GM21786 (cell line): ENCODE data around the gene CHTOP.

ENCODE experiments used
- ATAC-seq: cut with Tn5 transposase; IDR thresholded peaks from one replicate; pipeline ENCODE4 v1.9.1; 2021; ENCODE audit not compliant: unreplicated experiment

CHTOP gene

DNA sequence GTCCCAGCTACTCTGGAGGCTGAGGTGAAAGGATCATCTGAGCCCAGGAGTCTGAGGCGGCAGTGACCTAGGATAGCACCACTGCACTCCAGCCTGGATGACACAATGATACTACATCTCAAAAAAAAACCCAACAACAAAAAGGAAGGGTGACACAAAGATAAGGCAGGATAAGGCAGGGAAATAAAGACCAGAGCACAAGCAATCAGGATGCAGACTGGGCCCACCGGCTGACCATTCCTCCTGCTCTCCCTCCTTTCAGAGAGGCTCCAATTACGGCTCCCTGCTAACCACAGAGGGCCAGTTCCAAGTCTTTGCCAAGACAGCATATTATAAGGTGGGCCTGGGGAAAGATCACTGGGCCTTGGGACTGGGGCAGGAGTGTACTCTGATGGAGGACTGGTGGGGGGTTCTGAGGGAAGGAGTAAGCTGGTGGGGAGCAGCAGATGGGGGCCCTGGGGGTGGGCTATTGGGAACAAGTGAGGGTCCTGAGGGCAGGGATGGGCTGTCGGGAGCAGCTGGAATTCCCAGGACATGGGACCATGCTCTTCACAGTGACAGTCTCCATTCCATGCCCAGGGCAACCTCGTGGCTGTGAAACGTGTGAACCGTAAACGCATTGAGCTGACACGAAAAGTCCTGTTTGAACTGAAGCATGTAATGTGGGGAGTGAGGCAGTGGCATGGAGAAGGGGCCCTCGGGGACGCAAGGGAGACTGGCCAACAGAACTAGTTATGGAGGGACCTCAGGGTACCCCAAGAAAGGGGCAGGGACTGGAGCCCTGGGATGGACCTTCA lies 51.9 kb downstream of the CHTOP start:
- ATAC-seq: no peak

DNA sequence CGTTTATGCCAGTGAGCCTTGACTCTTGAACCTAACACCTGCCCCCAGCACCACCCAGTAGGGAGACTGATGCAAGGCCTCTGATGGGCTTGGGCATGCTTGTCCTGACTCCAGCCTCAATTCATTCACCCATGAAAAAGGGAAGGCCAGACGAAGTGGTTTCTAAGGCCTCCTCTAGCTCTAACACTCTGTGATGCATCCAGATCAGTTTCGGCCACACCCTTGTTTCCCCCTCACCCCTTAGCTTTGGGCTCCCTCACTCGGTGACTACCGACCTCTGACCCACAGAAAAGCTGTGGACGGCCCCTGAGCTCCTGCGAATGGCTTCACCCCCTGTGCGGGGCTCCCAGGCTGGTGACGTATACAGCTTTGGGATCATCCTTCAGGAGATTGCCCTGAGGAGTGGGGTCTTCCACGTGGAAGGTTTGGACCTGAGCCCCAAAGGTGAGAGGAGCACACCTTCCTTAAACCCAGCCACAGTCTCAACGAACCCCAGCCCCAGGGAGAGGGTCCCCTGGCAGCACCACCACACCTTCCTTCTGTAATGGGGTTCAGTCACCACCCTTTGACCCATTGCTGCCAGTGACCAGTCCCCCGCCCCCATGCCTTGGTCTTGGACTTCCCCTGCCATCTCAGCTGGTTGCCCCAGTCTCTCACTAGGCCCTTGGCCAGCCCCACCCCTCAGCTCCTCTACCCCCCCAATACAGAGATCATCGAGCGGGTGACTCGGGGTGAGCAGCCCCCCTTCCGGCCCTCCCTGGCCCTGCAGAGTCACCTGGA lies 53.7 kb downstream of the CHTOP start:
- ATAC-seq: no peak

DNA sequence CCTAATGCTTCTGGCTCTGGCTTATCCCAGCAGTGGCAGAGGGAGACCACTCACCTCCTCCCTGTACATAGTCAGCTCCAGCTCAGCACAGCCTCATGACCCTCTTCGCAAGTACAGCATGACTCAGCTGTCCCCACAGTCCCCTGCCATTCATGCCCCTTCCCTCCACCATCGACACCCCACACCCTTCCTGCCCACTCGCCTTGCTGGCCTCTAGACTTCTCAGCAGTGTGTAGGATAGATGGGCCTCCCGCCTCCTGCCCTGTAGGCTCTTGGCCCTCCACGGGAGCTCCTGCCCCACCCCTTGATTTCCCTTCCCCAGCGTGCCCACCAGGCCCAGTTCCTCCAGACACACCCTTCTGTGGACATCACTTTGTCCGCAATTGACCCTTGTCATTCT lies 54.4 kb downstream of the CHTOP start:
- no peak for ATAC-seq

- no peak for ATAC-seq
These were observed 55.0 kb downstream of the CHTOP start for GRCh38 chr1:153688736-153689328.

DNA sequence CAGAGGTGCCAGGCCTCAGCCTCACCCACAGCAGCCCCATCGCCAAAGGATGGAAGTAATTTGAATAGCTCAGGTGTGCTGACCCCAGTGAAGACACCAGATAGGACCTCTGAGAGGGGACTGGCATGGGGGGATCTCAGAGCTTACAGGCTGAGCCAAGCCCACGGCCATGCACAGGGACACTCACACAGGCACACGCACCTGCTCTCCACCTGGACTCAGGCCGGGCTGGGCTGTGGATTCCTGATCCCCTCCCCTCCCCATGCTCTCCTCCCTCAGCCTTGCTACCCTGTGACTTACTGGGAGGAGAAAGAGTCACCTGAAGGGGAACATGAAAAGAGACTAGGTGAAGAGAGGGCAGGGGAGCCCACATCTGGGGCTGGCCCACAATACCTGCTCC lies 59.6 kb downstream of the CHTOP start:
- no peak for ATAC-seq
